Activated CD4-positive, CD25-positive, alpha-beta regulatory T cell treated with anti-CD3 and anti-CD28 coated beads, Interleukin-2, amount 50 U/mL, for 24 hours (primary cell): ENCODE measurements around the gene H2BK1.

Experiments used
- ATAC-seq, 2 donors: fragments of 150-1000 bp; cut with Tn5 transposase; one replicate each; pipeline ENCODE4 v1.10.0; 2021; ENCODE audit warnings: mild to moderate bottlenecking in 1 of 2, moderate library complexity in 1 of 2

The H2BK1 gene

DNA sequence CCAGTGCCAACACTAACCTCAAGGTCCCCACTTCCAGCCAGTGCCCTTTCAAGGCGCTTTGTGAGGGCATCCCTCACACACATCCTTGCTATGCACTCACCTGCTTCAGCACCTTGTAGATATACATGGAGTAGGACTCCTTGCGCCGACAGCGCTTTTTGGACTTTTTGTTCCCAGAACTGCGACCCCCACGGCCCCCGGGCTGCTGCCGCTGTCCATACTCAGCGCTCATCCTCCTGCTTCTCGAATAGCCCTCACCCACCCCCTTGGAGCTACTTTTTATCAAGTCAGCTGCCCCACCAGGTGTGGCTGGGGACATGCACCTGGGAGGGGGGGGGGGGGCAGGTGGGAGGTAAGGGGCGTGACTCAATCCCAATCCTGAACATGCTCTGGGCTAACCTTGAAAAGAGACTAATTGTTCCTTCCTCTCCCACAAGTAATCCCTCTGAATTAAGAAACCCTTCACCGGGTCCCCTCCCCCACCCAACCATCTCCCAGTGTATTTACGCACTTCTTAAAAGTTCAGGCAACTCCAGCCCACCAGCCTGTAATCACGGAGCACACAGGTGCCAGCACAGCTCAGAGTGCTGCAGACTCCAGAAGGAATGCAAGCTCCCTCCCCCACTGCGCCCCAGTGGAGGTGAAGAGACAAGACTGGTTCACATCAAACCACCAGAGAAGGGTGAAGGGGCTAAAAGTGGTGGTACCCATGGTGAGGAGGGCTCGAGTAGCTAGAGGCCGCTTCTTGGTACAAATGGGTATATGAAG lies at the start of gene H2BK1:
Gene H2BK1 (minus strand): TSS at position 402 of the 768 bp plus-strand sequence. CDS start 170 bp downstream, at position 232.
- no peak for ATAC-seq

DNA sequence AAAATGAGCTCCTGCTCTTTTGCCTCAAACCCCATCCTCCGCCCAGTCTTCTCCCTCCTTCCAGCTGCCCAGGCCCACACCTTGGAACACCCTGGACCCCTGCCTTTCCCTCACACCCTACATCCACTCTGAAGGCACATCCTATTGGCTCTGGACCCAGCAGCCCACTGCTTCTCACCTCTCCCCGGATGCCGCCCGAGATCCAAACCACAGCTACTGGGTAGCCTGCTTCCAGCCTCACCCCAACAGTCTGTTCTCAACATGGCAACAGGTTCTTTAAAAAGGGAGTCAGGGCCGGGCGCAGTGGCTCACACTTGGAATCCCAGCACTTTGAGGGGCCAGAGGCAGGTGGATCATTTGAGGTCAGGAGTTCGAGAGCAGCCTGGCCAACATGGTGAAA lies 47.7 kb upstream of the H2BK1 start:
- ATAC-seq, result no peak

DNA sequence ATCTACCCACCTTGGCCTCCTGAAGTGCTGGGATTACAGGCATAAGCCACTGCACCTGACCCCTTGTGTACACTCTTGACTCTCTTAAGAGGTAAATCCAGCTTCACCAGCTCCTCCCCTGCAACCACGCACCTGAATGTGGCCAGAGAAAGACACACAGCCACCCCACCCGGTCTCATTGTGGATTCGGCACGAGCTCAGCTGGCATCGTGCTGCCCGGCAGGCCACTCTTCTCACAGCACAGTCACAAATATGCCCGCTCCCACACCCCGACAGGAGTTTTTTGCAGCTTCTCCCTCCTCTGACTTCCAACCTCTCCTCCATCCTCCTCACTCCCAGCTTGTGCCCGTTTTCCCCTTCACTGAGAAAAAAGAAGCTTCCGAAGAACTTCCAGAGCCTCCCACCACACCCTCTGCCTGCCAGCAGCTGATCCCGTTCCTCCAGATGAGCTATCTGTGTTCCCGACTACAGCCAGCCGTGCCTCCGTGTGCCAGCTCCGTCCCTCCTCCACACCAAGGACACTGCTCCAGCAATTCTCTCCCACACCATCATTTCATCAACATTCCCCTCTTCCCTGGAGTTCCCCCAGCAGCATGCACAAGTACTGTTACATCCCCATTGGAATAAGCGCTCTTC lies 46.2 kb upstream of the H2BK1 start:
- ATAC-seq, result no peak

DNA sequence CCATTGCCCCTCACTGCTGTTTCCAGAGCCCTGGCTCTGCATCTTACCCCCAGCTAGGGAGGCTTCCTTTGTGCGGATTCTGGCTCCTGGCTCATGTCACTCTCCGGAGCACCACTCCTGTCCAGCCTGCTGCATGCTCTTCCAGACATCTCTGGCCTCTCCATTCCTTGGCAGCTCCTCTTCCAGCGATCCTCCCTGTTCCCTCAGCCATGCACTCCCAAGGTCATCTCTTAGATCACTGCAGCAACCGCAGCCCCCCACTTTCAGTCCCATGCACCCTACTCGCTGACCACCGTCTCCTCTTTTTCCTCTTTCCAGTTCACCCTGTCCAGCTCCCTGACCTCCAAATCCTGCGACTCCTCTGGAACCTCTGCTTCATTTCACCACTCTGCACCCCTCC lies 45.1 kb upstream of the H2BK1 start:
- ATAC-seq, result no peak

GRCh38 chr7:151254851-151255250 lies 44.6 kb upstream of the H2BK1 start:
- ATAC-seq, result no peak

- no peak for ATAC-seq
These were observed 44.0 kb upstream of the H2BK1 start for GRCh38 chr7:151254316-151254715.

- ATAC-seq, result no peak
These were observed 42.8 kb upstream of the H2BK1 start for GRCh38 chr7:151252961-151253711.

DNA sequence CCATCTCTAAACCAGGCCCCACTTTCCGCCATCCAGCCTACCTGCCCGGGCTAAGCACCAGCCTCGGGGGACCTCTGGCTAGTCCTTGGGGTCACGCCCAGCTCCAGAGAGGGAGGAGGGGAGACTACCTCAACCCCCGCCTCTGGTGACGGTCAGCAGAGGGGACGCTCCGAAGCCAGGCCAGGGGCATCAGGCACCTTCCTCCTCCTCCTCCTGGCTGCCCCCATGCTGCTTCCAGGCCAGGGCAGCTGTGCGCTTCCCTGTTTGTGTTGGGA lies 42.2 kb upstream of the H2BK1 start:
- ATAC-seq, result no peak

DNA sequence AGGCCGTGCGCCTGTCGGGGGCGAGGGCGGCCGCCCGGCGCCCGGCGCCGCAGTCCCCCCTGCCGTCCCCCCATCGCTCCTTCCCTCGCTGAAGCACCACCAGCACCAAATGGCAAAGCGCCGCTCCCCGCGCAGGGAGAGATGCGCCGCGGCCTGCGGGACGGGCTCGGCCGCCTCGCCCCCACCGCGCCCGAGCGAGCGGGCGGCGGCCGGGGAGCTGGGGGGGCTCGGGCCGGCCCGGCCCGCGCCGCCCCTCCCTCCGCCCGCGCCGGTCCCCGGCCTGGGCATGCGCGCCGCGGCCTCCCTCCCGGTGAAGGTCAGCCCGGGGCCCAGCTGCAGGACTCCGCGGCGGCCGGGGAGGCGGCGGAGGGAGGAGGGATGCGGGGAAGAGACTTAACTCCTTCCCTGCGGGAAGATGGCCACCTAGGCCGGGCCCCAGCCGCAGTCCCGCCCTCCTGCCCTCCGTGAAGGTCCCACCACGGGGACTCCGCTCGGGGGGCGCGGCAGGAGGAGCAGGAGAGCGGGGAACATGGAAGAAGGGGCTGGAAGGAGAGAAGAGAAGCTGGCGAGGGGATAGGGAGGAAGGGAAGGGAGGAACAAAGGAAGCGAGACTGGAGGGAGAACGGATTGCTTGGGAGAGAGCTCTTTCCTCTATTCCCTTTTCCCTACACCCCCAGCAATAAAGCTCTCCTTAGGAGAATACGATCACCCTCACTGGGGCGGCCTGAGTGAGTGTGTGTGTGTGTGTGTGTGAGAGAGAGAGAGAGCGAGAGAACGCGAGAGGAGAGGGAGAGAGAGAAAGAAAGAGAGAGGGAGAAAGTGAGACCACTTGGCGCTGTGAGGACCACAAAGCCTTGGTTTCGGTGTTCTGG lies 41.6 kb upstream of the H2BK1 start:
- no peak for ATAC-seq

GRCh38 chr7:151251328-151251688 lies 41.0 kb upstream of the H2BK1 start:
- ATAC-seq, result no peak

GRCh38 chr7:151250181-151251132 lies 40.2 kb upstream of the H2BK1 start:
- no peak for ATAC-seq

DNA sequence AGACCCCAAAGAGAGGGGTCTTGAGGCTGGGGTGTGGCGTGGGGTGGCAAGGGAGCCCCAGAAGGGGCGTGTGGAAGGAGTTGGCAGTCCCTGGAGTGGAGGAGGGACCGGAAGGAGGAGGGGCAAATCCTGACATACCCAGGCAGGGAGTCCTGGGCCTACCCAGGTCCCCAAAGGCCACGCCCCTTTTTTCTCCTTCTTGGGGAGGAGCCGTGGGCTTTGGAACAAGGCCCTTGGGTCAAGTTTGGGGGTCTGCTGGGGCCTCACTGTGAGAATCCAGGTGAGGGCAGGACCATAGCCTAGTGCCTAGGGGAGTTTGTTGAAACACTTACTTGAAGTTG lies 39.4 kb upstream of the H2BK1 start:
- ATAC-seq, result no peak

DNA sequence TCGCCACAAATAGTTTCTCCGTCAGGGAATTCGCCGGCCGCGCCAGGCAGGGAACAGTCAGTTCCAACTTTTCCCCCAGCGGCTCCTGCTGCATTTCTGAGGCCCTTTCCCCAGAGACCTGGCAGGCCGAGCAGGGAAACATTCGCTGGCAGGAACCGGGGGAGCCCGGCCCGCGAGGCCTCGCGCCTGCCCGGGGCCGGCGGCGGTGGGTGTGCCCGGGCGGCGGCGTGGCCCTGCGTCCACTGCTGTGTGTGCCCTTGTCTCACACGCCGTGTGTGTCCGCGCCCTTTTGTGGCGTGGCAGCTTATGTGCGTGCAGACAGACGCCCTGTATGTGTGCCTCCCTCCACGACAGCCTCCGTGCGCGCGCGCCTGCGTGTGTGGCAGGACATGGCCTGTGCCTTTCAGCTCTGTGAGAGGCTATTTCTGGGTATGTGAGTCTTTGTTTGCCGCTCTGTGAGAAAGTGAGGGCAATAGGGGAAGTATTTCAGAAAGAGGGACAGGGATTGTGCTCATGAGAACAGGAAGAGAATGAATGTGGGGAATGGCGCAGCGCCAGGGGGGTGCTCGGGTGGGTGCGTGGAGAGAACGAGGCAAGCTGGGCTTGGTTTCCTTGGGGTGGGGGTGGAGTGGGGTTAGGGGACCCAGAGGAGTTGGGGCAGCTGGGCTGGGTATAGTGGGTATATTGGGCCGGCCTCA lies 38.9 kb upstream of the H2BK1 start:
- ATAC-seq, result peak; percentile 41 to 44

GRCh38 chr7:151248346-151249033 lies 38.2 kb upstream of the H2BK1 start, which contains the start of gene SMARCD3:
TSS of gene SMARCD3 (minus strand) at chr7:151248694. CDS start at chr7:151248562, 132 bp downstream.
- ATAC-seq, result peak; percentile 39 to 44

GRCh38 chr7:151247611-151248345 lies 37.5 kb upstream of the H2BK1 start:
- ATAC-seq, result no peak

DNA sequence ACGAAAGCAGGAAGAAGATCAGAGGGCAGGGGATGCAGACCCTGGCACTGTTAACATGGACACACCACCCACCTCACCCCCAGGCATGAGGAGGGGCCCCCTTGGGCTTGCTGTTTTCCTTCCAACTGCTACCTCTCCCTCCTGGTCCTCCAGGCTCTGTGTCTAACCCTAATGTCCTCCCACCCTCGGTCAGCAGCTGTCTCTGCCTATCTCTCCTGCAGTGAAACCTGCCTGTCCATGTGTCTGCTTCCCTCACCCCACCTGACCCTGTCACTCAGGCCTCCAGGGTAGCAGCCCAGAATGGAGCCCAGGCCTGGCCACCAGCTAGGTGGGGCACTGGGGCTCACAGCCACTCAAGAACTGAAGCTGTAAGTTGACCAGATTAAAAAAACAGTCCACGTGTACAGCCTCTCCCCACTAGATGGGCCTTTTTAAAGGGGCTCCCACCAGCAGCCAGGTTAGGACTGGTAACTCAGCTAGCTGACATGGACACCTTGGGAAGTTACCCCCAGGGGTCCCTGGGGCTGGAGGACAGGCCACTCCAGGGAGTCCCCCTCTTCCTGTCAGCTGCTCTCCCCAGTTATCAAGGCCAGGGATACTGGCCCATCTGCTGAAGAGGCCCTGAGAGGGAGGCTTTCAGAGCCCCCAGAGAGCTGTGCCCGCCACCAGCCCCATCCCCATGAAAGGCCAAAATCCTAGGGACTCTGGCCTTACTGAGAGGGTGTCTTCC lies 36.7 kb upstream of the H2BK1 start:
- ATAC-seq, result no peak

DNA sequence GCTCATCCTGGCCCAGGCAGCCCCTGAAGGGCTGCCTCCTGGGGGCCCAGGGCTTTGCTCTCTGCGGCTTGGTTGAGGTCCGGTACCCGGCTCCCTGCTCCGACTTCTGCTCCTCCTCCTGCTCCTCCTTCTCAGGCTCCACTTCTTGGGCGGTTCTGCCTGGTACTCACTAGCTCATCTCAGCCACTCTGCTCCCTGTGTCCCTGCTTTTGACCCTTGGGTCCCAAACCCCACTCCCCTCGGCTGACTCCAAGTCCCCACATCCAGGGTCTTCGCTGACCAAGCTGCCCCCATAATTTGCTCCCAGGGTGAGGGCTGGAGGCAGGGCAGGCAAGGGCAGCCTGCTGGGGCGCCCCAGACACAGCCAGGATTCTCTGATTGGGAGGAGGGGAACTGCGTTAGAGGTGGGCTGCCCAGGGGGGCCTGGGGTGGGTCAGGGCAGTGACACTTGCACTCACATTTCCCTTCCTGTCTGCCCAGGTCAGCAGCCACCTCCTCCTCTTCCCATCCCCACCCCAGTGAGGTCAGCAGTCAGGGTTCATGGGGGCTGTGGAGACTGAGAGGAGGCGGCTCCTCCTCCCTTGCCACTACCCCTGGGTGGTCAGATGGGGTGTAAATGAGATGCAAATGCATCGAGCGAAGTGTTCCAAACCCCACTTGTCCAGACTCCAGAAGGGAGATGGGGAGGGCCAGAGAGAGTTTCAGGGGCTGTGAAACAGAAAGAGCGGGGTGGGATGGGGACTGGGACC lies 36.0 kb upstream of the H2BK1 start:
- no peak for ATAC-seq

DNA sequence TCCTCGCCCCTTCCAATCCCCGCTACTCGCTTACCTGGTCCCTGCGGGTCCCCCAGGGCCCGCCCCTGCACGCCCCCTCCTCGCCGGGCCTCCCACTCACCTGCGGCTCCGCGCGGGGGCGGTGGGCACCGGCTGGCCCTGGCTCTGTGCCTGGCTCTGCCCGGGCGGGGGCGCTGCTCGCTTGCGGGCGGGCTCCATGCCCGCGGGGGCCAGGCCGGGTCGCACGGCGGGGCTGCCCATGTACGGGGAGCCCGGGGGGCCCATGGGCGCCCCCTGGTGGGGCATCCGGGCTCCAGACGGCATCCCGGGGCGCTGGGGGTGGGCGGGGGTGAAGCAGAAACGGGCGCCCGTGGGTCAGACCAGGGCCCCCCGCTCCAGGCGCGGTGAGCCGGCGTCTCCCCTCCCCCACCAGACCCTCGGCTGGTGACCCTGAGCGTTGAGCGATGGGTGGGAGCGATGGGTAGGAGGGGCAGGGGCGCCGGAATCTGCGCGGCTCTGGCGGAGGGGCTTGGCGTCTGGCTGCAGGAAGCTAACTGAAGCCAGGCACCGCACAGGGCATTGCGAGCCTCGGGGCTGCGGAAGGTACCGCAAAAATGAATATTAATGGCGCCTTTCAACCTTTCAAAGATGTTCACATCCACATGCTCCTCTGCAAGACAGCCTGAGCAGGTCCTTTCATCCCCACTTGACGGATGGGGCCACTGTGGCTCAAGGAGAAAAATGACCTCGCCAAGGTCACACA lies 35.2 kb upstream of the H2BK1 start:
- peak; percentile 59 to 65 for ATAC-seq
